GM12878 (cell line): Measurements from ENCODE around the gene KHDRBS1. TPM values are rescaled to one million over a fixed set of nuclear protein-coding genes. Genes with fewer than 3 reads are reported as not detected.

Source experiments
- CHD2 ChIP-seq: IDR thresholded peaks from 2 replicates; pipeline ENCODE4 v1.6.1; 2011; ENCODE audit warnings: low read depth, low read length, improper control_type of control experiment, borderline replicate concordance
- ESRRA ChIP-seq: IDR thresholded peaks from 2 replicates; pipeline ENCODE4 v1.6.1; 2012; ENCODE audit warnings: mild to moderate bottlenecking, low read length, improper control_type of control experiment
- ETV6 ChIP-seq, 2 experiments: fragments of 450-650 bp in 1 of 2; IDR thresholded peaks in 1 of 2; conservative IDR thresholded peaks in 1 of 2; 2 replicates each; pipeline ENCODE4 v1.6.1; 2014; ENCODE audit warnings: antibody characterized with exemption in 1 of 2, borderline replicate concordance in 1 of 2, low read depth in 1 of 2, mild to moderate bottlenecking in 1 of 2, moderate library complexity in 1 of 2
- FOXK2 ChIP-seq: fragments of 450-650 bp; IDR thresholded peaks from 2 replicates; pipeline ENCODE4 v1.6.1; 2017; ENCODE audit warnings: mild to moderate bottlenecking, moderate library complexity
- HDAC2 ChIP-seq: fragments of 200-600 bp; sonication (generic); IDR thresholded peaks from 2 replicates; pipeline ENCODE4 v1.6.1; 2017
- JUNB ChIP-seq: IDR thresholded peaks from 2 replicates; pipeline ENCODE4 v1.6.1; 2016; ENCODE audit warnings: antibody characterized with exemption, mild to moderate bottlenecking
- JUND ChIP-seq: IDR thresholded peaks from 2 replicates; pipeline ENCODE4 v1.6.1; 2012; ENCODE audit warnings: low read depth, mild to moderate bottlenecking, low read length, improper control_type of control experiment, moderate library complexity
- MTA2 ChIP-seq: fragments of 450-650 bp; IDR thresholded peaks from 2 replicates; pipeline ENCODE4 v1.6.1; 2016; ENCODE audit warnings: low read depth, mild to moderate bottlenecking, moderate library complexity
- NR2C1 ChIP-seq: fragments of 450-650 bp; IDR thresholded peaks from 2 replicates; pipeline ENCODE4 v1.6.1; 2017; ENCODE audit warnings: antibody characterized with exemption, mild to moderate bottlenecking, moderate library complexity
- POLR2A ChIP-seq: IDR thresholded peaks from 2 replicates; pipeline ENCODE4 v1.6.1; 2011; ENCODE audit warnings: low read depth, mild to moderate bottlenecking, low read length
- RELA ChIP-seq: fragments of 450-650 bp; IDR thresholded peaks from 2 replicates; pipeline ENCODE4 v1.8.0; 2014; ENCODE audit warnings: borderline replicate concordance; ENCODE audit not compliant: partially characterized antibody
- RUNX3 ChIP-seq: IDR thresholded peaks from 2 replicates; pipeline ENCODE4 v1.6.1; 2012; ENCODE audit warnings: low read length, inconsistent platforms
- SIX5 ChIP-seq: IDR thresholded peaks from 2 replicates; pipeline ENCODE4 v1.6.1; 2011; ENCODE audit warnings: mild to moderate bottlenecking, low read depth, low read length, moderate library complexity; ENCODE audit not compliant: severe bottlenecking
- SMARCA5 ChIP-seq: fragments of 450-650 bp; IDR thresholded peaks from 2 replicates; pipeline ENCODE4 v1.6.1; 2017; ENCODE audit warnings: mild to moderate bottlenecking
- SP1 ChIP-seq: IDR thresholded peaks from one replicate; pipeline ENCODE4 v1.6.1; 2011; ENCODE audit warnings: low read depth, low read length
- SPI1 ChIP-seq: IDR thresholded peaks from 2 replicates; pipeline ENCODE4 v1.6.1; 2011; ENCODE audit warnings: low read depth, mild to moderate bottlenecking, low read length, moderate library complexity, borderline replicate concordance; ENCODE audit not compliant: insufficient read depth
- TARDBP ChIP-seq: IDR thresholded peaks from 2 replicates; pipeline ENCODE4 v1.6.1; 2016; ENCODE audit warnings: borderline replicate concordance
- TCF12 ChIP-seq: IDR thresholded peaks from 2 replicates; pipeline ENCODE4 v1.6.1; 2011; ENCODE audit warnings: low read depth, mild to moderate bottlenecking, low read length
- ZBED1 ChIP-seq: IDR thresholded peaks from 2 replicates; pipeline ENCODE4 v1.6.1; 2016; ENCODE audit warnings: borderline replicate concordance
- ZSCAN29 ChIP-seq: fragments of 450-650 bp; IDR thresholded peaks from 2 replicates; pipeline ENCODE4 v1.6.1; 2017; ENCODE audit warnings: mild to moderate bottlenecking, moderate library complexity
- polyA plus RNA-seq, 11 experiments: library from polyadenylated mRNA; depleted of rRNA in 4 of 11; unstranded in 6 of 11; stranded (reverse) in 5 of 11; fragments of >200 nt; fragmentation: Nextera tagmentation in 4 of 11; fragmentation: Illumina TruSeq in 1 of 11; extraction: Ambion mirVana in 4 of 11; extraction: Trizol in 1 of 11; gene quantifications; 1 replicate in 1 of 11; 2 replicates in 10 of 11; pipeline versions ENCODE4 v1.2.1 to v1.2.3, GENCODE V29; 2011 to 2016; ENCODE audit warnings: inconsistent platforms in 2 of 11, missing spikeins in 2 of 11, low read depth in 1 of 11
- total RNA-seq, 4 experiments: library from RNA; depleted of rRNA in 3 of 4; stranded (reverse); fragments of >200 nt in 3 of 4; fragmentation: Illumina TruSeq in 1 of 4; extraction: Trizol in 1 of 4; gene quantifications; 2 replicates each; pipeline versions ENCODE4 v1.2.1 to v1.2.3, GENCODE V29; 2013 to 2021
- TF ChIP-seq, protein P1 (sequence below): IDR thresholded peaks from 2 replicates; pipeline ENCODE4 v1.6.1; 2012; ENCODE audit warnings: low read length, inconsistent platforms
- TF ChIP-seq, protein P2 (sequence below): fragments of 450-650 bp; IDR thresholded peaks from 2 replicates; pipeline ENCODE4 v1.6.1; 2016; ENCODE audit warnings: mild to moderate bottlenecking
- TF ChIP-seq, protein P3 (sequence below): IDR thresholded peaks from 2 replicates; pipeline ENCODE4 v1.6.1; 2011; ENCODE audit warnings: borderline replicate concordance, low read depth, mild to moderate bottlenecking, moderate library complexity, low read length; ENCODE audit not compliant: insufficient read depth, poor library complexity, severe bottlenecking
- TF ChIP-seq, protein P4 (sequence below): fragments of 450-650 bp; IDR thresholded peaks from 2 replicates; pipeline ENCODE4 v1.6.1; 2017; ENCODE audit warnings: borderline replicate concordance
- TF ChIP-seq, protein P5 (sequence below): fragments of 450-650 bp; IDR thresholded peaks from 2 replicates; pipeline ENCODE4 v1.6.1; 2017; ENCODE audit warnings: antibody characterized with exemption, mild to moderate bottlenecking, moderate library complexity

KHDRBS1 gene
- total and polyA plus RNA-seq, 10 of the 15 experiments (the other 5 are each of a cell fraction or from before 2014, with no cell fraction given) = 42.5 to 204 (median 96.0) TPM

DNA sequence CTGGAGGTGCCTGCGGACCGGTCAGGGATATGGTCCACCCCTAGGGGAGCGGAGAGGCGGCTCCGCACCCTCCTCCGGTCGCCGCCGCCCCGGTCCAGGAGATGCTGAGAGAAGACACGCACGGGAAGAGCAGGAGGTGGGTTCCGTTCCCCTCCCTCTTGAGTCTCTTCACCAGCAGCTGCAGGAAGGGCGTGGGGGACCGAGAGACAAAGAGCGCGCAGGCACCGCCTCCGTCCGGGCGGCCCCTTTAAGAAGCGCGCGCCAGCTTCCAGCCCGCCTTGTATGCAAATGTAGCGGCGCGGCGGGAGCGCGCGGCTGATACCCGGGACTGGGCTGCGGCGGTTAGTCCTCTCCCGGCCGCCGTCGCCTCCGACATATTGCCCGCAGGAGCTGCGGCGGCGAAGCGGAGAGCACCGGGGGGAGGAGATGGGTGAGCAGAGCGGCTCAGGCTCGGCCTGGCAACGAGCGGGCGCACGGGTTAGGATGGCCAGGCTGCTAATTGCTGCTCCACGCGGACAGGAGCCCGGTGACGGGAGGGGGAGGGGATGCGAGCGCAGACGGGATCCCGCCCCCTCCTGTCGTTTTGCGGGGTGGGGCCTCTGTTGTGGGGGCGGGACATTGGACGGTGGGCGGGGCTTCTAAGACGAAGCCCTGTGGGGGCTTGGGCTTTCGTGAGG, 59.1 kb downstream of the KHDRBS1 start, which contains the start of gene TMEM39B (continued):
- TF ChIP-seq MTA2 = no peak
- no peak for TF ChIP-seq HDAC2
- no peak for TF ChIP-seq ZBED1
- TF ChIP-seq TARDBP = no peak; the same call in 1 of the 2 replicates
- no peak for TF ChIP-seq JUNB
- TF ChIP-seq, protein P1, sequence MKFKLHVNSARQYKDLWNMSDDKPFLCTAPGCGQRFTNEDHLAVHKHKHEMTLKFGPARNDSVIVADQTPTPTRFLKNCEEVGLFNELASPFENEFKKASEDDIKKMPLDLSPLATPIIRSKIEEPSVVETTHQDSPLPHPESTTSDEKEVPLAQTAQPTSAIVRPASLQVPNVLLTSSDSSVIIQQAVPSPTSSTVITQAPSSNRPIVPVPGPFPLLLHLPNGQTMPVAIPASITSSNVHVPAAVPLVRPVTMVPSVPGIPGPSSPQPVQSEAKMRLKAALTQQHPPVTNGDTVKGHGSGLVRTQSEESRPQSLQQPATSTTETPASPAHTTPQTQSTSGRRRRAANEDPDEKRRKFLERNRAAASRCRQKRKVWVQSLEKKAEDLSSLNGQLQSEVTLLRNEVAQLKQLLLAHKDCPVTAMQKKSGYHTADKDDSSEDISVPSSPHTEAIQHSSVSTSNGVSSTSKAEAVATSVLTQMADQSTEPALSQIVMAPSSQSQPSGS = no peak
- no peak for TF ChIP-seq SMARCA5
- peak; percentile 54 for TF ChIP-seq RELA
- no peak for TF ChIP-seq SPI1
- TF ChIP-seq ESRRA = no peak
- TF ChIP-seq SIX5 = no peak
- TF ChIP-seq, protein P2, sequence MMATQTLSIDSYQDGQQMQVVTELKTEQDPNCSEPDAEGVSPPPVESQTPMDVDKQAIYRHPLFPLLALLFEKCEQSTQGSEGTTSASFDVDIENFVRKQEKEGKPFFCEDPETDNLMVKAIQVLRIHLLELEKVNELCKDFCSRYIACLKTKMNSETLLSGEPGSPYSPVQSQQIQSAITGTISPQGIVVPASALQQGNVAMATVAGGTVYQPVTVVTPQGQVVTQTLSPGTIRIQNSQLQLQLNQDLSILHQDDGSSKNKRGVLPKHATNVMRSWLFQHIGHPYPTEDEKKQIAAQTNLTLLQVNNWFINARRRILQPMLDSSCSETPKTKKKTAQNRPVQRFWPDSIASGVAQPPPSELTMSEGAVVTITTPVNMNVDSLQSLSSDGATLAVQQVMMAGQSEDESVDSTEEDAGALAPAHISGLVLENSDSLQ = no peak
- TF ChIP-seq, protein P3, sequence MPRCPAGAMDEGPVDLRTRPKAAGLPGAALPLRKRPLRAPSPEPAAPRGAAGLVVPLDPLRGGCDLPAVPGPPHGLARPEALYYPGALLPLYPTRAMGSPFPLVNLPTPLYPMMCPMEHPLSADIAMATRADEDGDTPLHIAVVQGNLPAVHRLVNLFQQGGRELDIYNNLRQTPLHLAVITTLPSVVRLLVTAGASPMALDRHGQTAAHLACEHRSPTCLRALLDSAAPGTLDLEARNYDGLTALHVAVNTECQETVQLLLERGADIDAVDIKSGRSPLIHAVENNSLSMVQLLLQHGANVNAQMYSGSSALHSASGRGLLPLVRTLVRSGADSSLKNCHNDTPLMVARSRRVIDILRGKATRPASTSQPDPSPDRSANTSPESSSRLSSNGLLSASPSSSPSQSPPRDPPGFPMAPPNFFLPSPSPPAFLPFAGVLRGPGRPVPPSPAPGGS = peak; percentile 33
- TF ChIP-seq ZSCAN29 = no peak
- peak; percentile 75; the same call in 1 of the 2 replicates for TF ChIP-seq CHD2
- TF ChIP-seq TCF12 = 0 out of 2 replicates have a peak, but pooled peaks have one; percentile 48
- peak; percentile 96 for TF ChIP-seq POLR2A
- no peak for TF ChIP-seq ETV6 (conservative IDR thresholded peaks at IDR 0.05 in 1 of 2, IDR thresholded peaks at IDR 0.05 in 1 of 2; ENCODE audit: borderline replicate concordance in 1 of 2, low read depth in 1 of 2)
- TF ChIP-seq RUNX3 = peak; percentile 82
- TF ChIP-seq, protein P4, sequence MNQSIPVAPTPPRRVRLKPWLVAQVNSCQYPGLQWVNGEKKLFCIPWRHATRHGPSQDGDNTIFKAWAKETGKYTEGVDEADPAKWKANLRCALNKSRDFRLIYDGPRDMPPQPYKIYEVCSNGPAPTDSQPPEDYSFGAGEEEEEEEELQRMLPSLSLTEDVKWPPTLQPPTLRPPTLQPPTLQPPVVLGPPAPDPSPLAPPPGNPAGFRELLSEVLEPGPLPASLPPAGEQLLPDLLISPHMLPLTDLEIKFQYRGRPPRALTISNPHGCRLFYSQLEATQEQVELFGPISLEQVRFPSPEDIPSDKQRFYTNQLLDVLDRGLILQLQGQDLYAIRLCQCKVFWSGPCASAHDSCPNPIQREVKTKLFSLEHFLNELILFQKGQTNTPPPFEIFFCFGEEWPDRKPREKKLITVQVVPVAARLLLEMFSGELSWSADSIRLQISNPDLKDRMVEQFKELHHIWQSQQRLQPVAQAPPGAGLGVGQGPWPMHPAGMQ = no peak
- TF ChIP-seq, protein P5, sequence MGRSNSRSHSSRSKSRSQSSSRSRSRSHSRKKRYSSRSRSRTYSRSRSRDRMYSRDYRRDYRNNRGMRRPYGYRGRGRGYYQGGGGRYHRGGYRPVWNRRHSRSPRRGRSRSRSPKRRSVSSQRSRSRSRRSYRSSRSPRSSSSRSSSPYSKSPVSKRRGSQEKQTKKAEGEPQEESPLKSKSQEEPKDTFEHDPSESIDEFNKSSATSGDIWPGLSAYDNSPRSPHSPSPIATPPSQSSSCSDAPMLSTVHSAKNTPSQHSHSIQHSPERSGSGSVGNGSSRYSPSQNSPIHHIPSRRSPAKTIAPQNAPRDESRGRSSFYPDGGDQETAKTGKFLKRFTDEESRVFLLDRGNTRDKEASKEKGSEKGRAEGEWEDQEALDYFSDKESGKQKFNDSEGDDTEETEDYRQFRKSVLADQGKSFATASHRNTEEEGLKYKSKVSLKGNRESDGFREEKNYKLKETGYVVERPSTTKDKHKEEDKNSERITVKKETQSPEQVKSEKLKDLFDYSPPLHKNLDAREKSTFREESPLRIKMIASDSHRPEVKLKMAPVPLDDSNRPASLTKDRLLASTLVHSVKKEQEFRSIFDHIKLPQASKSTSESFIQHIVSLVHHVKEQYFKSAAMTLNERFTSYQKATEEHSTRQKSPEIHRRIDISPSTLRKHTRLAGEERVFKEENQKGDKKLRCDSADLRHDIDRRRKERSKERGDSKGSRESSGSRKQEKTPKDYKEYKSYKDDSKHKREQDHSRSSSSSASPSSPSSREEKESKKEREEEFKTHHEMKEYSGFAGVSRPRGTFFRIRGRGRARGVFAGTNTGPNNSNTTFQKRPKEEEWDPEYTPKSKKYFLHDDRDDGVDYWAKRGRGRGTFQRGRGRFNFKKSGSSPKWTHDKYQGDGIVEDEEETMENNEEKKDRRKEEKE = no peak
- TF ChIP-seq SP1 = no peak
- TF ChIP-seq NR2C1 = no peak
- no peak for TF ChIP-seq FOXK2
- TF ChIP-seq JUND = no peak
